Activated T-helper 1 cell treated with anti-CD3 and anti-CD28 coated beads, Interleukin-12 subunit alpha, Interleukin-12 subunit beta, Interleukin-2, Interleukin-4 antibody, amounts not matched to agents 30 ng/mL and 10 ng/mL and 1 ng/mL, durations not matched to agents 14 hours and 24 hours and 36 hours (primary cell): ENCODE data around the gene LHPP. TPM values are rescaled to one million over a fixed set of nuclear protein-coding genes. Genes with fewer than 3 reads are reported as not detected.

Experiments used
- DNase-seq: peaks from one replicate; pipeline ENCODE4 v3.0.0; 2021; ENCODE audit warnings: low spot score
- H3K27ac Mint-ChIP-seq: one replicate; pipeline ENCODE4 v1.8.0; 2021; ENCODE audit warnings: mild to moderate bottlenecking, mixed read lengths
- H3K27me3 Mint-ChIP-seq: one replicate; pipeline ENCODE4 v1.8.0; 2022; ENCODE audit warnings: mild to moderate bottlenecking, moderate library complexity, mixed read lengths; ENCODE audit not compliant: insufficient read depth
- H3K36me3 Mint-ChIP-seq: one replicate; pipeline ENCODE4 v1.8.0; 2021; ENCODE audit warnings: low read depth, mixed read lengths
- H3K4me1 Mint-ChIP-seq: one replicate; pipeline ENCODE4 v1.8.0; 2021; ENCODE audit warnings: low read depth, mixed read lengths
- H3K4me3 Mint-ChIP-seq: one replicate; pipeline ENCODE4 v1.8.0; 2021; ENCODE audit warnings: mild to moderate bottlenecking, moderate library complexity, mixed read lengths
- H3K9me3 Mint-ChIP-seq: one replicate; pipeline ENCODE4 v1.8.0; 2021; ENCODE audit warnings: mixed read lengths
- intact Hi-C: fragments of 100-400 bp; cut with micrococcal nuclease; formaldehyde crosslinking; loops from one replicate; pipeline ENCODE4 v1.15.1; 2024
- total RNA-seq: library from RNA; stranded (reverse); gene quantifications from 2 replicates; pipeline ENCODE4 v1.2.3, GENCODE V29; 2022

LHPP gene
- total RNA-seq, 1 donor from 2014 or later = 5.0 TPM

DNA sequence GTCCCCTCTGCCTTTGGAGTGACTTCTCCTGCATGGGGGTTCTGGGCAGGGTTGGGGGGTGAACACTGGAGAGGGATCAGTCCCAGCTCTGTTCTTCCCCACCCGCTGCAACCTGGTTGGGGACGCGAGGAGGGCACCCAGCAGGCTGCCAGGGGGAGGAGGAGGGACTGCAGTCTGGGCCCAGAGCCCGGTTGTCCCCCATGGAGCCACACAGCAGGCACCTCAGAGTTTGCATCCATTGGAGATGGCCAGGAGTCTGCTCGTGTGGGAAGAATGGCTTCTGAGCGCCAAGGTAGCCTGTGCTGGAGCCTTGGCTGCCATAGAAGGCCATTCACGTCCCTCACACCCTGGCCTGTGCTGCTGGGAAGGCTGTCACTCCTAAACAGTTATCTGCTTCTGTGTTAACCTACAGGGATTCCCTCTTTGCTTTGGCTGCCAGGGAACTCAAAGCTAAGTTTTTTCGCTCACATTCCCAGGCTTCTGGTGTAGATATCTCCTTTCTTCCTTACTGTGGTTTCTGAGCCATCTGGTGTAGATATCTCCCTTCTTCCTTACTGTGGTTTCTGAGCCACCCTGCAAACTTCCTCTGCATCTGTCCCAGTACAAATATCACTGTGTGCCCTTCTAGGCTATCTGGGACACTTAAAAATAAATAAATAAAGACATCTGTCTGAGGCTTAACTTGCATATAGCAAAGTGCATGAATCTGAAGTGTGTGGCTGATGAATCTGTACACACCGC, 133.7 kb downstream of the LHPP start:
- Mint-ChIP-seq H3K9me3 (no peaks in the 10 kb centered on the region), H3K4me3 (no peak overlapping the region), H3K27ac (no peak overlapping the region), H3K36me3 (no peaks in the 10 kb centered on the region), H3K4me1 (peaks cover 6% of the 10 kb centered on the region), H3K27me3 (no peaks in the 10 kb centered on the region)
- intact Hi-C loops = no loop called here
- no peak for DNase-seq

DNA sequence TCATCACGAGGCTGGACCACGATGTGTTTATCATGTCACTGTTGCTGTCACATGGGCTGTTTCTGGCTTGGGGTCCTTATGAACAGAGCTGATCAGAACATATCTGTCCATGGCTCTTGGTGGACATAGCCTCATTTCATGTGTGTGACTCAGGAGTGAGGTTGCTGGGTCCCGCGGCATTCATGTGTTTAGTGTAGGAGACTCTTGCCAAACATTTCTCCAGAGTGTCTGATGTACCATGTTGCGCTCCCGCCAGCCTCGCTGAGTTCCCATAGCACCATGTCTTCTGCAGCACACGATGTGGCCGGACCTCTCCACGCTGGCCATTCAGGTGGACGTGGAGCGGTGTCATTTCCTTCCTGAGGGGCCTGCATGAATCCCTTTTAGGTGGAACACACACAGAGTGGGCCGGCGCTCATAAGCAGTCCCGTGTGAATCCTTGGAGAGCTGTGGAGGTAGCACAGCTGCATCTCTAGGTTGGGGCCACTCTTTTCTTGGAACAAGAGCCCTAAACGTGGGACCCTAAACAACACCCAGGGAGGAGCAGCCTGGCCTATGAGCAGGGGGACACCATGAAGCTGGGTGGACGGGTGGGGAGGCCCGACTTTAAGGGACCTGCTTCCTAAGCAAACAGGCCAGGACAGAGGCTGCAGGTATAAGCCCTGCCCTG, 134.6 kb downstream of the LHPP start:
- Mint-ChIP-seq H3K4me3 (no peak overlapping the region), H3K27ac (no peak overlapping the region), H3K9me3 (no peaks in the 10 kb centered on the region), H3K27me3 (no peaks in the 10 kb centered on the region), H3K36me3 (no peaks in the 10 kb centered on the region), H3K4me1 (peaks cover 6% of the 10 kb centered on the region)
- intact Hi-C loops = no loop called here
- DNase-seq = no peak

DNA sequence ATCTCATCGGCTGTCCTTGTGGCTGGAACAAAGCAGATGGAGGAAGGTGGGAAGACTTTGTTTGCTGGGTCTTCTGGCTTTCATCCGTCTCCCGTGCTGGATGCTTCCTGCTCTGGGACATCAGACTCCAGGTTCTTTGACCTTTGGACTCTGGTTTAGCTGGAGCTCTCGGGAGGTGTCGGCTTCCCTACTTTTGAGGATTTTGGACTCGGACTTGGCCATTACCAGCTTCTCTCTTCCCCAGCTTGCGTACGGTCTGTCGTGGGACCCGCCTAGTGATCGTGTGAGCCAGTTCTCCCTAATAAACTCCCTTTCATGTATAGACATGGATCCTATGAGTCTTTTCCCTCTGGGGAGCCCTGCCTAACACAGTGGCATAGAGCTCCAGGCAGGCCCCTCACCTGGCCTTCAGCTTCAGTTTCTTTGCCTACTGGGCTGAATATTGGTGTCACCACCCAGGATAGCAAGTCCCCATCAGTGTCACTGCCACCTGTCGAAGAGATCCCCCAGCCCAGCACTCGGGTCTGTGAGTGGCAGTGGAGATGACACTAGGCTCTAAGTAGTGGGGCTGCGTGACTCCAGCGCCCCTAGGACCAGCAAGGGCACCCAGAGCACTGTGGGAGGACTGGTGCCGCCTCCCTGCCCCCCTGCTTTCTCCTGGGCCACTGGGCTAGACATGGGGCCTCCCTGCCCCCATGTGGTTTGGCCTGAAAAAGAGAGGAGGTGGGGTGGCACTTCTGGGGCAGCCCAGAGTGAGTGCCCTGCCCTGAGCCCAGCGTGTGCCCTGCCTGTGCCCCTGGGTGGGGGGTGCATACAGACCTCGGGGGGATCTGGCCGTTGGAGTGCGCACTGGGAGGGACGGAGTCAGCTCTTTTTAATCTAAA, 135.6 kb downstream of the LHPP start:
- Mint-ChIP-seq H3K36me3 (no peaks in the 10 kb centered on the region), H3K27ac (no peak overlapping the region), H3K4me3 (no peak overlapping the region), H3K9me3 (no peaks in the 10 kb centered on the region), H3K4me1 (peaks cover 6% of the 10 kb centered on the region), H3K27me3 (no peaks in the 10 kb centered on the region)
- intact Hi-C loops = no loop called here
- DNase-seq = no peak

- intact Hi-C loops = no loop called here
- no peaks in the 10 kb centered on the region for H3K27me3 Mint-ChIP-seq
- H3K27ac Mint-ChIP-seq = no peak overlapping the region
Measured at GRCh38 chr10:124597846-124598165, 136.2 kb downstream of the LHPP start.

DNA sequence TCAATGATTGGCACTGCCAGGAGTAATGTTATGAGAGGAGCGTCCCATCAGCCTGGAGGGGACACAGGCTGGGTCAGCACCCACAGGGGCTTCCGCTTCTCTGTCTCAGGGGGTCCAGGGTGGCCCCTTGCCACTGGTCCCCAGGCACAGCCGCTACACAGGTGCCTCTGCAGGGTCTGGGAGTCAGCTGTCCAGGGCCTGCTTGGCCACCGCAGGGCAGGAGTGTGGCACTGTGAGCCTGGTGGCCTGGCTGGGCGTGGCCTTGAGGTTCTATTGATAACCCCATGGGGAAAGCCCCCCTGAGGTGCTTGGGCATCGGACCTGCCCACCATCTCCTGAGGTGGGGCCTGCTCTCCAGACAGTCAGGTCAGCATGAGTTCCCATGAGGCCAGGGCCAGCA, 136.6 kb downstream of the LHPP start:
- H3K27me3 Mint-ChIP-seq = no peaks in the 10 kb centered on the region
- DNase-seq = no peak
- peaks cover 6% of the 10 kb centered on the region for H3K4me1 Mint-ChIP-seq
- intact Hi-C loops = no loop called here
- H3K4me3 Mint-ChIP-seq = no peak overlapping the region
- H3K27ac Mint-ChIP-seq = no peak overlapping the region
- no peaks in the 10 kb centered on the region for H3K9me3 Mint-ChIP-seq
- H3K36me3 Mint-ChIP-seq = no peaks in the 10 kb centered on the region

More at GRCh38 chr10:124597846-124598165, 136.2 kb downstream of the LHPP start:
- Mint-ChIP-seq H3K4me1 (peaks cover 6% of the 10 kb centered on the region), H3K4me3 (no peak overlapping the region), H3K36me3 (no peaks in the 10 kb centered on the region), H3K9me3 (no peaks in the 10 kb centered on the region)
- no peak for DNase-seq

- Mint-ChIP-seq H3K9me3 (no peaks in the 10 kb centered on the region), H3K4me1 (peaks cover 6% of the 10 kb centered on the region), H3K27ac (no peak overlapping the region), H3K4me3 (no peak overlapping the region), H3K27me3 (no peaks in the 10 kb centered on the region), H3K36me3 (no peaks in the 10 kb centered on the region)
- no peak for DNase-seq
- intact Hi-C loops = no loop called here
Measured at GRCh38 chr10:124598773-124599587, 137.4 kb downstream of the LHPP start.

GRCh38 chr10:124599588-124600050, 138.0 kb downstream of the LHPP start:
- no peak for DNase-seq
- Mint-ChIP-seq H3K27me3 (no peaks in the 10 kb centered on the region), H3K36me3 (no peaks in the 10 kb centered on the region)

GRCh38 chr10:124600051-124600880, 138.6 kb downstream of the LHPP start:
- Mint-ChIP-seq H3K27ac (no peak overlapping the region), H3K9me3 (no peaks in the 10 kb centered on the region), H3K4me1 (peaks cover 6% of the 10 kb centered on the region), H3K27me3 (no peaks in the 10 kb centered on the region), H3K36me3 (no peaks in the 10 kb centered on the region), H3K4me3 (no peak overlapping the region)
- DNase-seq = no peak
- intact Hi-C loops = no loop called here

More at GRCh38 chr10:124599588-124600050, 138.0 kb downstream of the LHPP start:
- Mint-ChIP-seq H3K27ac (no peak overlapping the region), H3K4me3 (no peak overlapping the region), H3K9me3 (no peaks in the 10 kb centered on the region), H3K4me1 (peaks cover 6% of the 10 kb centered on the region)
- intact Hi-C loops = no loop called here

- H3K36me3 Mint-ChIP-seq = no peaks in the 10 kb centered on the region
- H3K9me3 Mint-ChIP-seq = no peaks in the 10 kb centered on the region
- no peak overlapping the region for H3K4me3 Mint-ChIP-seq
- H3K27me3 Mint-ChIP-seq = no peaks in the 10 kb centered on the region
- H3K4me1 Mint-ChIP-seq = peaks cover under 1% of the 10 kb centered on the region
- no peak for DNase-seq
- no peak overlapping the region for H3K27ac Mint-ChIP-seq
- intact Hi-C loops = no loop called here
Measured at GRCh38 chr10:124601016-124601415, 139.4 kb downstream of the LHPP start.

- DNase-seq = no peak
- intact Hi-C loops = no loop called here
- Mint-ChIP-seq H3K4me3 (no peak overlapping the region), H3K36me3 (no peaks in the 10 kb centered on the region), H3K27ac (no peak overlapping the region), H3K27me3 (no peaks in the 10 kb centered on the region), H3K9me3 (no peaks in the 10 kb centered on the region), H3K4me1 (no peaks in the 10 kb centered on the region)
Measured at GRCh38 chr10:124601431-124602120, 140.0 kb downstream of the LHPP start.

GRCh38 chr10:124602121-124602561, 140.5 kb downstream of the LHPP start:
- Mint-ChIP-seq H3K9me3 (no peaks in the 10 kb centered on the region), H3K27ac (no peak overlapping the region), H3K4me1 (no peaks in the 10 kb centered on the region), H3K36me3 (no peaks in the 10 kb centered on the region), H3K27me3 (no peaks in the 10 kb centered on the region), H3K4me3 (no peak overlapping the region)
- DNase-seq = no peak
- intact Hi-C loops = no loop called here
